Ishikawa (cell line): ENCODE measurements around the gene SPSB4.

Experiments used
- CEBPB ChIP-seq: IDR thresholded peaks from 2 replicates; pipeline ENCODE4 v1.6.1; 2012
- CREB1 ChIP-seq: IDR thresholded peaks from 2 replicates; pipeline ENCODE4 v1.6.1; 2012; ENCODE audit warnings: low read depth
- EGR1 ChIP-seq: IDR thresholded peaks from 2 replicates; pipeline ENCODE4 v1.6.1; 2012
- EP300 ChIP-seq: IDR thresholded peaks from 2 replicates; pipeline ENCODE4 v1.6.1; 2012; ENCODE audit warnings: borderline replicate concordance
- FOXM1 ChIP-seq: IDR thresholded peaks from 2 replicates; pipeline ENCODE4 v1.6.1; 2012; ENCODE audit warnings: low read depth, borderline replicate concordance
- MAX ChIP-seq: IDR thresholded peaks from 2 replicates; pipeline ENCODE4 v1.6.1; 2012
- NFIC ChIP-seq: IDR thresholded peaks from 2 replicates; pipeline ENCODE4 v1.6.1; 2012
- RAD21 ChIP-seq: IDR thresholded peaks from 2 replicates; pipeline ENCODE4 v1.6.1; 2012; ENCODE audit warnings: low read depth
- REST ChIP-seq: IDR thresholded peaks from 2 replicates; pipeline ENCODE4 v1.6.1; 2012; ENCODE audit warnings: low read depth, mild to moderate bottlenecking
- TAF1 ChIP-seq: IDR thresholded peaks from 2 replicates; pipeline ENCODE4 v1.6.1; 2012; ENCODE audit warnings: low read depth, mild to moderate bottlenecking
- TCF12 ChIP-seq: IDR thresholded peaks from 2 replicates; pipeline ENCODE4 v1.6.1; 2012; ENCODE audit warnings: low read depth
- TEAD4 ChIP-seq: IDR thresholded peaks from 2 replicates; pipeline ENCODE4 v1.6.1; 2012
- YY1 ChIP-seq: IDR thresholded peaks from 2 replicates; pipeline ENCODE4 v1.6.1; 2012; ENCODE audit warnings: low read depth
- ZBTB7A ChIP-seq: IDR thresholded peaks from 2 replicates; pipeline ENCODE4 v1.6.1; 2012; ENCODE audit warnings: low read depth
- TF ChIP-seq, protein P1 (sequence below): IDR thresholded peaks from 2 replicates; pipeline ENCODE4 v1.6.1; 2012

The SPSB4 gene

DNA sequence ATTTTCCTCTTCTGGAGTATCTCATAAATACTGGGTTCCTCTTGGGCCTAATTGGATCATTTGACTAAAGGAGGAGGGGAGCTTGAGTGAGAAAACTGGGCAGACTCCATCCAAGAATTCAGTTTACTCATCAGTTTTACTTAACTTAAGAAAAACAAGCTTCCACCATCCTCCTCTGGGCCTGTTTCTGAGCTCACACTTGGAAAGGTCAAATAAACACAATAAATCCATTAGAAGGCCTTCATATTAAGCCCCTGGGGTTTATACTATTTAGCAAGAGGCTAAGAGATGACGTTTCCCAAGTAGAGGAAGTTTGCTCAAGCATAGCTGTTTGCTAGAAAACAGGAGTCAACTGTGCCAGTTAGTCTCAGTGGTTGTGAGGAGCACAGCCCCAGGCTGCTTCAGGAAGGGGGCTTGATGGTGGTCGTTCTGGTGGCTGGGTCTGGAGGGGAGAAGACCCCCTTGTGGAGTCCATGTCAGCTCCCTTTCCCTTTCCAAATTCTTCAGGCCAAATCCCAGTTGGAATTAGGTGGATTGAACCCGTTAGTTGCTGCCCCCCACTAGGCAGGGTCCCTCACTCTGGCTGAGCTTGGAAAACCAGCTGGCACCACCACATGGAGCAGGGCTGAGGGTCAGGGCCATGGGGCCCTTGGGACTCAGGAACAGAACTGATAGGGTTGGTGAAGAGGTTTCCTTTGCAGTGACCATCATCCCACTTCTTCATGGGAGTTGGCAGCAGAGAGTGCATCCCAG, 64.8 kb downstream of the SPSB4 start:
- TF ChIP-seq EP300: no peak
- TF ChIP-seq REST: no peak
- TF ChIP-seq YY1: no peak
- TF ChIP-seq EGR1: no peak
- no peak for TF ChIP-seq TAF1
- no peak for TF ChIP-seq CREB1
- no peak for TF ChIP-seq RAD21
- no peak for TF ChIP-seq TCF12
- no peak for TF ChIP-seq CEBPB
- no peak for TF ChIP-seq TEAD4
- TF ChIP-seq FOXM1: no peak
- no peak for TF ChIP-seq MAX
- TF ChIP-seq NFIC: no peak
- TF ChIP-seq, protein P1, sequence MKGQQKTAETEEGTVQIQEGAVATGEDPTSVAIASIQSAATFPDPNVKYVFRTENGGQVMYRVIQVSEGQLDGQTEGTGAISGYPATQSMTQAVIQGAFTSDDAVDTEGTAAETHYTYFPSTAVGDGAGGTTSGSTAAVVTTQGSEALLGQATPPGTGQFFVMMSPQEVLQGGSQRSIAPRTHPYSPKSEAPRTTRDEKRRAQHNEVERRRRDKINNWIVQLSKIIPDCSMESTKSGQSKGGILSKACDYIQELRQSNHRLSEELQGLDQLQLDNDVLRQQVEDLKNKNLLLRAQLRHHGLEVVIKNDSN: no peak
- TF ChIP-seq ZBTB7A: no peak

DNA sequence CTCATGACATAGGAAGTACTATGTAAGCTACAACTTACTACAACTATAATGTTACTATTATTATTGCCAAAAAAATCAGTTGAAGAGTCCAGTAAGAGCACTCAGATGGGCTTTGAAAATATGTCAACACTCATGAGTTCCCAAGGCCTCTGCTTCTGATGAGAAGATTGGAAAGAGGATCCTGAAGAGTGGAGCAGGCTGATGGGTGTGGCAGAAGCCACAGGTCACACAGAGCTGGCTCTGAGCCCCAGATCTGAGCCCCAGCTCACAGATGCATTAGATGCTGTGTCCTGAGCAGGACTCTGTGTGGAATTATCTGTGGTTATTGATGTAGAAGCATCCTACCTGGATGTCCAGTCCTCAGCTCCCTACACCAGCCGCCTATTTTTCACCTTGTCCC, 65.6 kb downstream of the SPSB4 start:
- TF ChIP-seq NFIC (no peak), TCF12 (no peak), REST (no peak), EP300 (no peak), CREB1 (no peak), CEBPB (no peak), YY1 (no peak), FOXM1 (no peak), TAF1 (no peak), TEAD4 (no peak), ZBTB7A (no peak), MAX (no peak), EGR1 (no peak), RAD21 (no peak)
- TF ChIP-seq, protein P1: no peak

- no peak for TF ChIP-seq ZBTB7A
- no peak for TF ChIP-seq MAX
- no peak for TF ChIP-seq FOXM1
- TF ChIP-seq TCF12: no peak
- TF ChIP-seq TAF1: no peak
- TF ChIP-seq CEBPB: no peak
- TF ChIP-seq TEAD4: no peak
- no peak for TF ChIP-seq REST
- TF ChIP-seq YY1: no peak
- no peak for TF ChIP-seq CREB1
- TF ChIP-seq EP300: no peak
- TF ChIP-seq EGR1: no peak
Measured at GRCh38 chr3:141122455-141123030, 71.4 kb downstream of the SPSB4 start.
